Heart left ventricle (tissue), 16 donors: ENCODE results near the gene GPR139. TPM values are rescaled to one million over a fixed set of nuclear protein-coding genes. Genes with fewer than 3 reads are reported as not detected.

ENCODE experiments used
- ATAC-seq, 4 donors: fragments of 200-7000 bp; cut with Tn5 transposase; one replicate each; pipeline ENCODE4 v1.9.1; 2020 to 2022; ENCODE audit warnings: moderate library complexity in 4 of 4, mild to moderate bottlenecking in 3 of 4, moderate number of reproducible peaks in 1 of 4
- DNase-seq, 5 donors: peaks; one replicate each; pipeline ENCODE4 v3.0.0-alpha.2; 2020
- H3K27ac ChIP-seq, 12 donors: fragments of 200-600 bp; sonication (generic) in 4 of 12; one replicate each; pipeline versions ENCODE4 v1.5.0 to v1.8.0; 2016 to 2022; ENCODE audit warnings: mild to moderate bottlenecking in 2 of 12
- H3K27me3 ChIP-seq, 9 donors: fragments of 200-600 bp; sonication (generic) in 2 of 9; one replicate each; pipeline versions ENCODE4 v1.5.1 to v1.8.0; 2016 to 2022; ENCODE audit warnings: mild to moderate bottlenecking in 3 of 9
- H3K36me3 ChIP-seq, 9 donors: fragments of 200-600 bp; sonication (generic) in 2 of 9; one replicate each; pipeline versions ENCODE4 v1.5.0 to v1.8.0; 2018 to 2022; ENCODE audit warnings: mild to moderate bottlenecking in 2 of 9
- H3K4me1 ChIP-seq, 12 donors: fragments of 200-600 bp; sonication (generic) in 4 of 12; one replicate each; pipeline versions ENCODE4 v1.5.0 to v1.8.0; 2016 to 2022; ENCODE audit warnings: mild to moderate bottlenecking in 3 of 12
- H3K4me3 ChIP-seq, 12 donors: fragments of 200-600 bp; sonication (generic) in 4 of 12; one replicate each; pipeline versions ENCODE4 v1.5.0 to v1.8.0; 2017 to 2022; ENCODE audit warnings: mild to moderate bottlenecking in 9 of 12, moderate library complexity in 4 of 12
- H3K9me3 ChIP-seq, 12 donors: fragments of 200-600 bp; sonication (generic) in 4 of 12; one replicate each; pipeline versions ENCODE4 v1.5.0 to v1.8.0; 2016 to 2022; ENCODE audit warnings: mild to moderate bottlenecking in 1 of 12
- POLR2A ChIP-seq, 2 donors: fragments of 450-650 bp; IDR thresholded peaks; one replicate each; pipeline ENCODE4 v1.6.1; 2017; ENCODE audit warnings: antibody characterized with exemption in 2 of 2, mild to moderate bottlenecking in 2 of 2, moderate library complexity in 2 of 2
- WGBS, 4 donors: extraction: QIAGEN DNeasy Blood & Tissue Kit in 2 of 4; methylation state at CpG; one replicate each; pipeline versions ENCODE4 v1.1.5 to v1.1.7; 2013 to 2018; 5-methylcytosine and 5-hydroxymethylcytosine counted together
- intact Hi-C, 10 donors: fragments of 100-400 bp; cut with DNase I; formaldehyde crosslinking; loops; one replicate each; pipeline versions ENCODE4 v1.11.1 to v1.14.2; 2022
- polyA plus RNA-seq, 2 donors: library from polyadenylated mRNA; stranded (reverse); fragments of 200-250 nt; gene quantifications; one replicate each; pipeline ENCODE4 v1.2.3, GENCODE V29; 2013
- total RNA-seq, 9 donors: library from RNA; depleted of rRNA in 2 of 9; stranded (reverse); fragments of >200 nt in 2 of 9; fragmentation: NEBNext Ultra II Directional in 3 of 9; extraction: Animal tissue kit (Norgen Biotek cat#: 25700) in 3 of 9; gene quantifications; one replicate each; pipeline versions ENCODE4 v1.1.0 to v1.2.4, GENCODE V29; 2016 to 2023
- TF ChIP-seq, protein P1 (sequence below), 12 donors: fragments of 200-600 bp; sonication (generic) in 4 of 12; IDR thresholded peaks; one replicate each; pipeline versions ENCODE4 v1.5.0 to v1.8.0; 2018 to 2022; ENCODE audit warnings: antibody characterized with exemption in 12 of 12, mild to moderate bottlenecking in 5 of 12
- donor health status: ischemic (EF 13 %, LVEDD 7.1; RV severe dilation, severe dysfunction).
- donor health status: healthy with polysubstance abuse.
- donor health status: DM: no; HTN: yes; CAD: no.
- donor health status: DM: no; HTN: no; CAD: no.
- donor health status: ischemic (EF 25% LVEDD 6.9; RV normal size, moderate dysfunction).
- donor health status: ischemic (EF 25% LVEDD 5.7; RV mildly dilated, moderate dysfunction).
- donor health status: healthy.
- donor health status: DM: yes; HTN: yes; CAD: no.
- donor health status: ischemic (EF 35%, LVEDD 5.7; RV mildly dilated, moderate dysfunction).
- donor health status: nonischemic (EF 11% LVEDD 7.7; RV severe dilation, severe dysfunction).
- donor health status: DM: yes; HTN: yes; CAD: no.
- donor health status: PGD.
- donor health status: ischemic (EF 29% LVEDD 5.4; RV normal size, mild dysfunction).
- donor health status: nonischemic (EF 23%, LVEDD 6.1; RV moderate dilation, normal function).

Gene GPR139
- total and polyA plus RNA-seq, 11 donors = not detected

DNA sequence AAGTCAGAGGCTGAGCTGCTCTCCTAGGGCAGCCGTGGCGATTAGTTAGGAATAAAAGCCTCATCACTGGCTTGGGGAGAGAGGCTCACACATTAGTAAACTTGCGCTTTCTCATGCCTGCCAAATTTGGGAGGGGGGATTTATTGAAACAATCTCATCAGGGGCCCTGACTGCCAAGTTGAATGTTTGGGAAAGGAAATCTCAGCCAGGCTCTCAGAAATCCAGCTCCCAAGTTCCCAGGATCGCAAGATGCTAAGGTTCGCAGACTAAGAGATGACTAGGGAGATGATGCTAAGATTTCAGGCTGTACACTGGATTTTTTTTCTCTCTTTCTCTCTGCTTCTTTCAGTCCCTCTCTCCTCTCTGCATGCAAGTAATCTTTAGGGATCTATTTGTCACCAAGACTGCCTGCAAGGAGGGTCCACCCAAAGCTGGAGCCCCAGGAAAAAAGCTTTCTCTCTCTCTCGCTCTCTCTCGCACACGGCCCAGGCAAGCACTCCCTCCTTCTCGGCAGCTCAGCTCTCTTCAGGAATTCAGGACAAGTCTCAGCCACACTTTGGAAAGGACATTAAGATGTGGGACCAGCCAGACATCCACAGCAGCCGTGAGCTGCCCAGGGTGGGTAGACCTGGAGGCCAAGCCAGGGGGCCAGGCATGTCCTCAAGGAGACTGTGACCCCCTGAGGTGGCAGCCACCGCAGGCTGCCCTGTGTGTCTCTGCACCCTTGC is 1.4 kb downstream of the GPR139 start:
- no peak for ATAC-seq
- WGBS, 4 donors = 42 to 47% (median 45%) methylated on average over 9 to 11 of the region's 11 CpGs
- H3K36me3 ChIP-seq = no peaks in the 10 kb centered on the region
- no peak overlapping the region for H3K27ac ChIP-seq
- H3K4me1 ChIP-seq = peaks cover 0 to 8% (median 0%) of the 10 kb centered on the region in 12 donors
- peaks cover 14 to 59% (median 37%) of the 10 kb centered on the region in 9 donors for H3K27me3 ChIP-seq
- H3K4me3 ChIP-seq = no peak overlapping the region
- DNase-seq = no peak
- TF ChIP-seq POLR2A (IDR thresholded peaks at IDR 0.05) = no peak
- TF ChIP-seq, protein P1, sequence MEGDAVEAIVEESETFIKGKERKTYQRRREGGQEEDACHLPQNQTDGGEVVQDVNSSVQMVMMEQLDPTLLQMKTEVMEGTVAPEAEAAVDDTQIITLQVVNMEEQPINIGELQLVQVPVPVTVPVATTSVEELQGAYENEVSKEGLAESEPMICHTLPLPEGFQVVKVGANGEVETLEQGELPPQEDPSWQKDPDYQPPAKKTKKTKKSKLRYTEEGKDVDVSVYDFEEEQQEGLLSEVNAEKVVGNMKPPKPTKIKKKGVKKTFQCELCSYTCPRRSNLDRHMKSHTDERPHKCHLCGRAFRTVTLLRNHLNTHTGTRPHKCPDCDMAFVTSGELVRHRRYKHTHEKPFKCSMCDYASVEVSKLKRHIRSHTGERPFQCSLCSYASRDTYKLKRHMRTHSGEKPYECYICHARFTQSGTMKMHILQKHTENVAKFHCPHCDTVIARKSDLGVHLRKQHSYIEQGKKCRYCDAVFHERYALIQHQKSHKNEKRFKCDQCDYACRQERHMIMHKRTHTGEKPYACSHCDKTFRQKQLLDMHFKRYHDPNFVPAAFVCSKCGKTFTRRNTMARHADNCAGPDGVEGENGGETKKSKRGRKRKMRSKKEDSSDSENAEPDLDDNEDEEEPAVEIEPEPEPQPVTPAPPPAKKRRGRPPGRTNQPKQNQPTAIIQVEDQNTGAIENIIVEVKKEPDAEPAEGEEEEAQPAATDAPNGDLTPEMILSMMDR (IDR thresholded peaks at IDR 0.05) = no peak
- intact Hi-C loops = no loop called here
- H3K9me3 ChIP-seq = peaks cover 0 to 15% (median 2%) of the 10 kb centered on the region in 12 donors

DNA sequence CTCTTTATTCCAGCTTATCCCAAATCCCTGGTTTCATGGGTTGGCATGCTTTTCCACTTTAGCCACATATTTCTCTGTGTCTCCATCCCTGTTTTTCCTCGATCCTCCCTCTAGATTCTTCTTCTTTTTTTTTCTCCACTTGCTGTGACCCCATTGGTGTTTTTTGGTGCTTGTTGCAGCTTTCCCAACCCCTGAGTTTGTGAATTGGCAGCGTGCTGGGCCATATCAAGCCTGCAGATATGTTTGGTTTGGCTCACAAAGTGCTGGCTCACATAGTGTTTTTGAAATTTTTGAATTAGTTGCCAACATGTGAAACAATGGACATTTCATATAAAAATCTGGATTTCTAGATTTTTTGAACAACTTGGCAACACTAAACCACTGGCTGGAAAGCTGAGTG is 8.8 kb downstream of the GPR139 start:
- DNase-seq (no peak), ATAC-seq (no peak)
- H3K27ac ChIP-seq = no peak overlapping the region
- 37 to 46% (median 45%) methylated on average over 2 of the region's 2 CpGs for WGBS, 4 donors
- TF ChIP-seq, protein P1 (IDR thresholded peaks at IDR 0.05) = no peak
- no peak for TF ChIP-seq POLR2A (IDR thresholded peaks at IDR 0.05)
- H3K9me3 ChIP-seq = peaks cover 0 to 18% (median 2%) of the 10 kb centered on the region in 12 donors
- intact Hi-C loops = no loop called here
- no peak overlapping the region for H3K4me3 ChIP-seq
- peaks cover 0 to 23% (median 0%) of the 10 kb centered on the region in 9 donors for H3K27me3 ChIP-seq
- no peaks in the 10 kb centered on the region for H3K36me3 ChIP-seq
- H3K4me1 ChIP-seq = no peaks in the 10 kb centered on the region

DNA sequence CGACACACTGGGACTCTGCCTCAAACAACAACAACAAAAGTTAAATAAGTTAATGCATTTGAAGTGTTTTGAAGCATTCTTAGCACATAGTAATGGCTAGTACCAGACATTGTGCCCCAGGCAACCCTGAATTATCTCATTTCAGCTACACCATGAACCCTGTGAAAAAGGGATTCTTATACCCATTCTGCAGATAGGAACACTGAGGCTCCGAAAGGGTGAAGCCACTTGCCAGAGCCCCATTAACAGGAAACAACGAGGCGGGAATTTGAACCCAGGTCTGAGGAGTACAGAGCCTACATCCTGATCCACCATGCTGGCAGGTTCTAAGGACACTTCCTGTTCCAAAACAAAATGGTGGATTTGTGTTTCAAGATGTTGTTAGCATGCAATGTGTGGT is 9.2 kb downstream of the GPR139 start:
- TF ChIP-seq, protein P1 (IDR thresholded peaks at IDR 0.05) = no peak
- no peak for TF ChIP-seq POLR2A (IDR thresholded peaks at IDR 0.05)
- H3K4me1 ChIP-seq = no peaks in the 10 kb centered on the region
- H3K27me3 ChIP-seq = peaks cover 0 to 23% (median 0%) of the 10 kb centered on the region in 9 donors
- no peaks in the 10 kb centered on the region for H3K36me3 ChIP-seq
- intact Hi-C loops = no loop called here
- H3K9me3 ChIP-seq = peaks cover 0 to 18% (median 2%) of the 10 kb centered on the region in 12 donors
- H3K4me3 ChIP-seq = no peak overlapping the region
- no peak for DNase-seq
- ATAC-seq = no peak
- no peak overlapping the region for H3K27ac ChIP-seq
- WGBS, 4 donors = 81 to 90% (median 87%) methylated on average over 4 of the region's 4 CpGs

DNA sequence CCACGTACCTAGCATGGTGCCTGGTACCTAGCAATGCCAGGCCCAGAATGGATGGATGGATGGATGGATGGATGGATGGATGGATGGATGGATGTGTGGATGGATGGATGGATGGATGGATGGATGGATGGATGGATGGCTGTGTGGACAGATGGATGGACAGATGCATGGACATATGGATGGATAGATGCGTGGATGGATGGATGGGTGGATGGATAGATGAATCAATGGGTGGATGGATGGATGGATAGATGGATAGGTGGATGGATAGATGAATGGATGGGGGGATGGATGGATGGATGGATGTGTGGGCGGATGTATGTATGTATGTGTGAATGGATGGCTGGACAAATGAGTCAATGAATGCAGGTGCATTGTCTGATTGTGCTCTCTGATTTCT is 12.6 kb downstream of the GPR139 start:
- H3K4me3 ChIP-seq = no peak overlapping the region
- H3K9me3 ChIP-seq = no peaks in the 10 kb centered on the region
- no peak for ATAC-seq
- no peak for TF ChIP-seq POLR2A (IDR thresholded peaks at IDR 0.05)
- TF ChIP-seq, protein P1 (IDR thresholded peaks at IDR 0.05) = no peak
- 70 to 78% (median 72%) methylated on average over 3 of the region's 3 CpGs for WGBS, 4 donors
- intact Hi-C loops = no loop called here
- H3K4me1 ChIP-seq = no peaks in the 10 kb centered on the region
- no peaks in the 10 kb centered on the region for H3K36me3 ChIP-seq
- no peak for DNase-seq
- no peak overlapping the region for H3K27ac ChIP-seq
- peaks cover 0 to 23% (median 0%) of the 10 kb centered on the region in 9 donors for H3K27me3 ChIP-seq
